ENCODE measurements around the gene C10orf95. TPM values are rescaled to one million over a fixed set of nuclear protein-coding genes. Genes with fewer than 3 reads are reported as not detected.
A peak's percentile ranks its signal among the peaks of the same experiment; 100 is the strongest.

C10orf95 gene
- total and polyA plus RNA-seq, 2 of the 13 experiments (the other 11 are each of a cell fraction or from before 2014, with no cell fraction given): 0.05 to 0.07 TPM

DNA sequence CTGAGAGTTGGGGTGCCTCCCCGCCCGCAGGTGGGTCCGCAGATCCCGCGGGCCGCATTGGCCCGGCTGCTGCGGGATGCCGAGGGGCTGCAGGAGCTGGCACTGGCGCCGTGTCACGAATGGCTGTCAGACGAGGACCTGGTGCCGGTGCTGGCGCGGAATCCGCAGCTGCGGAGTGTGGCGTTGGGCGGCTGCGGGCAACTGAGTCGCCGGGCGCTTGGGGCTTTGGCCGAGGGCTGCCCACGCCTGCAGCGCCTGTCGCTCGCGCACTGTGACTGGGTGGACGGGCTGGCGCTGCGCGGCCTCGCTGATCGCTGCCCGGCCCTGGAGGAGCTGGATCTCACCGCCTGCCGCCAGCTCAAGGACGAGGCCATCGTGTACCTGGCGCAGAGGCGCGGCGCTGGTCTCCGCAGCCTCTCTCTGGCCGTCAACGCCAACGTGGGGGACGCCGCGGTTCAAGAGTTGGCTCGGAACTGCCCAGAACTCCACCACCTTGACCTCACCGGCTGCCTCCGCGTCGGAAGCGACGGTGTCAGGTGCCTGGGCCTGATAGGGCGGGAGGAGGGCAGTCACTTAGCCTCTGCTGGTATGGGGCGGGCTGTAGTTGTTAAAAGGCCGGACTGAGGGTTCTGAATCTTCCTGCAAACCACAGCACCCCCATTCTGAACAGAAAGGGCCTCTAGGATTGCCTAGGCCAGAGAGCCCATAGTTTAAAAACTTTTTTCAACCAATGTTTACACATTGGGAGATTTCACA lies 29.4 kb downstream of the C10orf95 start:
- Histone ChIP-seq H3K4me3 (replicated peaks in 1 of 3; ENCODE audit: insufficient read depth in 1 of 3, low read depth in 2 of 3, low read length in 3 of 3) (peak overlapping the region; percentile 79 to 97 (median 84)), H3K4me1 (ENCODE audit: insufficient read depth, low read length) (peaks cover 30% of the 10 kb centered on the region), H2AFZ (ENCODE audit: low read length) (no peak overlapping the region), H3K9ac (ENCODE audit: insufficient read depth, low read depth, low read length) (peak overlapping the region; percentile 77), H3K27ac (ENCODE audit: extremely low read length, insufficient read depth, low read length) (peak overlapping the region; percentile 87), H3K9me3 (ENCODE audit: low read length) (no peaks in the 10 kb centered on the region), H3K4me2 (ENCODE audit: low read depth, low read length) (peak overlapping the region; percentile 98), H3K79me2 (ENCODE audit: insufficient read depth, low read length) (no peaks in the 10 kb centered on the region), H3K27me3 (ENCODE audit: control insufficient read depth in 1 of 2, insufficient read depth in 2 of 2, low read length in 2 of 2) (peaks cover 0 to 1% of the 10 kb centered on the region in 2 experiments; a peak in 2 of 5 replicates), H3K36me3 (replicated peaks in 1 of 2; ENCODE audit: control insufficient read depth in 1 of 2, insufficient read depth in 2 of 2, low read length in 2 of 2) (peaks cover 1 to 14% of the 10 kb centered on the region in 2 experiments; a peak in 3 of 5 replicates), H4K20me1 (ENCODE audit: insufficient read depth, low read length) (no peaks in the 10 kb centered on the region)
- ChIA-PET POLR2A (interaction anchor here (1.0 to 5.3 kb wide), 12 partner anchors 9 to 190 kb away, joined by 3 to 135 read pairs (median 6); partner anchors contain the start of genes C10orf95, CUEDC2, GBF1 and NFKB2), CTCF (ENCODE audit: low intra/inter-chr PET ratio, low total read pairs) (interaction anchor here (0.8 to 1.7 kb wide), 3 partner anchors 28 to 193 kb away, joined by 5 to 8 read pairs (median 5); no protein-coding TSS in a partner anchor)
- intact Hi-C loops (cut with micrococcal nuclease; ENCODE audit: unreplicated experiment) (loop anchor here (1.0 to 5.0 kb wide), 4 partner anchors 9 to 55 kb away; partner anchors contain the start of gene NFKB2), in situ Hi-C loops (cut with HindIII; ENCODE audit: extremely low pct_ligation_motif_present, low pct_unique_long_range_greater_than_20kb) (loop anchor here (5.0 kb wide), 1 partner anchor 40 kb away; no protein-coding TSS in a partner anchor)
- no peak for FAIRE-seq
- peak; percentile 28 for DNase-seq (ENCODE audit: low spot score)
- BruUV-seq (replicated peaks): TSS peak; percentile 77
- 2% methylated on average over 9 of the region's 62 CpGs for WGBS (ENCODE audit: low lambda C conversion rate)
- peak; percentile 28 for ATAC-seq
- TF ChIP-seq SMAD1 (CRISPR knock-in tag; IDR thresholded peaks at IDR 0.05; ENCODE audit: borderline replicate concordance, low read depth) (no peak), PLRG1 (conservative IDR thresholded peaks at IDR 0.05) (no peak), KLF12 (CRISPR knock-in tag; IDR thresholded peaks at IDR 0.05; ENCODE audit: borderline replicate concordance) (peak; percentile 17; the same call in 1 of the 2 replicates), ZSCAN21 (CRISPR knock-in tag; IDR thresholded peaks at IDR 0.05; ENCODE audit: borderline replicate concordance) (no peak), ZNF230 (CRISPR knock-in tag; IDR thresholded peaks at IDR 0.05) (no peak), PHF8 (CRISPR knock-in tag; IDR thresholded peaks at IDR 0.05) (no peak), ZSCAN20 (CRISPR knock-in tag; IDR thresholded peaks at IDR 0.05; ENCODE audit: borderline replicate concordance) (no peak), NFIB (CRISPR knock-in tag; IDR thresholded peaks at IDR 0.05; ENCODE audit: borderline replicate concordance) (peak; percentile 64; the same call in 1 of the 2 replicates), PHF5A (CRISPR knock-in tag; IDR thresholded peaks at IDR 0.05; ENCODE audit: low read depth, unreplicated experiment) (no peak), ZNF790 (CRISPR knock-in tag; IDR thresholded peaks at IDR 0.05; ENCODE audit: borderline replicate concordance) (no peak), TBX2 (CRISPR knock-in tag; IDR thresholded peaks at IDR 0.05; ENCODE audit: borderline replicate concordance) (peak; percentile 10; the same call in 1 of the 2 replicates), HNF4A (CRISPR knock-in tag; IDR thresholded peaks at IDR 0.05) (no peak), U2AF1 (optimal IDR thresholded peaks at IDR 0.05; ENCODE audit: low read depth, low read length) (no peak), CCDC6 (CRISPR knock-in tag; IDR thresholded peaks at IDR 0.05) (peak; percentile 25; the same call in 1 of the 2 replicates)
- TF ChIP-seq, protein P1, sequence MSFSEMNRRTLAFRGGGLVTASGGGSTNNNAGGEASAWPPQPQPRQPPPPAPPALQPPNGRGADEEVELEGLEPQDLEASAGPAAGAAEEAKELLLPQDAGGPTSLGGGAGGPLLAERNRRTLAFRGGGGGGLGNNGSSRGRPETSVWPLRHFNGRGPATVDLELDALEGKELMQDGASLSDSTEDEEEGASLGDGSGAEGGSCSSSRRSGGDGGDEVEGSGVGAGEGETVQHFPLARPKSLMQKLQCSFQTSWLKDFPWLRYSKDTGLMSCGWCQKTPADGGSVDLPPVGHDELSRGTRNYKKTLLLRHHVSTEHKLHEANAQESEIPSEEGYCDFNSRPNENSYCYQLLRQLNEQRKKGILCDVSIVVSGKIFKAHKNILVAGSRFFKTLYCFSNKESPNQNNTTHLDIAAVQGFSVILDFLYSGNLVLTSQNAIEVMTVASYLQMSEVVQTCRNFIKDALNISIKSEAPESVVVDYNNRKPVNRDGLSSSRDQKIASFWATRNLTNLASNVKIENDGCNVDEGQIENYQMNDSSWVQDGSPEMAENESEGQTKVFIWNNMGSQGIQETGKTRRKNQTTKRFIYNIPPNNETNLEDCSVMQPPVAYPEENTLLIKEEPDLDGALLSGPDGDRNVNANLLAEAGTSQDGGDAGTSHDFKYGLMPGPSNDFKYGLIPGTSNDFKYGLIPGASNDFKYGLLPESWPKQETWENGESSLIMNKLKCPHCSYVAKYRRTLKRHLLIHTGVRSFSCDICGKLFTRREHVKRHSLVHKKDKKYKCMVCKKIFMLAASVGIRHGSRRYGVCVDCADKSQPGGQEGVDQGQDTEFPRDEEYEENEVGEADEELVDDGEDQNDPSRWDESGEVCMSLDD (CRISPR knock-in tag; IDR thresholded peaks at IDR 0.05; ENCODE audit: borderline replicate concordance): no peak
- TF ChIP-seq, protein P2, sequence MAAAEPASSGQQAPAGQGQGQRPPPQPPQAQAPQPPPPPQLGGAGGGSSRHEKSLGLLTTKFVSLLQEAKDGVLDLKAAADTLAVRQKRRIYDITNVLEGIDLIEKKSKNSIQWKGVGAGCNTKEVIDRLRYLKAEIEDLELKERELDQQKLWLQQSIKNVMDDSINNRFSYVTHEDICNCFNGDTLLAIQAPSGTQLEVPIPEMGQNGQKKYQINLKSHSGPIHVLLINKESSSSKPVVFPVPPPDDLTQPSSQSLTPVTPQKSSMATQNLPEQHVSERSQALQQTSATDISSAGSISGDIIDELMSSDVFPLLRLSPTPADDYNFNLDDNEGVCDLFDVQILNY (CRISPR knock-in tag; conservative IDR thresholded peaks at IDR 0.05): peak; percentile 40; the same call in 1 of the 2 replicates
- TF ChIP-seq, protein P3, sequence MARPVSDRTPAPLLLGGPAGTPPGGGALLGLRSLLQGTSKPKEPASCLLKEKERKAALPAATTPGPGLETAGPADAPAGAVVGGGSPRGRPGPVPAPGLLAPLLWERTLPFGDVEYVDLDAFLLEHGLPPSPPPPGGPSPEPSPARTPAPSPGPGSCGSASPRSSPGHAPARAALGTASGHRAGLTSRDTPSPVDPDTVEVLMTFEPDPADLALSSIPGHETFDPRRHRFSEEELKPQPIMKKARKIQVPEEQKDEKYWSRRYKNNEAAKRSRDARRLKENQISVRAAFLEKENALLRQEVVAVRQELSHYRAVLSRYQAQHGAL (CRISPR knock-in tag; IDR thresholded peaks at IDR 0.05; ENCODE audit: not compliant biosample characterization): no peak
- TF ChIP-seq, protein P4, sequence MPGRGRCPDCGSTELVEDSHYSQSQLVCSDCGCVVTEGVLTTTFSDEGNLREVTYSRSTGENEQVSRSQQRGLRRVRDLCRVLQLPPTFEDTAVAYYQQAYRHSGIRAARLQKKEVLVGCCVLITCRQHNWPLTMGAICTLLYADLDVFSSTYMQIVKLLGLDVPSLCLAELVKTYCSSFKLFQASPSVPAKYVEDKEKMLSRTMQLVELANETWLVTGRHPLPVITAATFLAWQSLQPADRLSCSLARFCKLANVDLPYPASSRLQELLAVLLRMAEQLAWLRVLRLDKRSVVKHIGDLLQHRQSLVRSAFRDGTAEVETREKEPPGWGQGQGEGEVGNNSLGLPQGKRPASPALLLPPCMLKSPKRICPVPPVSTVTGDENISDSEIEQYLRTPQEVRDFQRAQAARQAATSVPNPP (CRISPR knock-in tag; IDR thresholded peaks at IDR 0.05): no peak
